GM12878 (cell line): ENCODE measurements around the gene ZNF783. TPM values are rescaled to one million over a fixed set of nuclear protein-coding genes. Genes with fewer than 3 reads are reported as not detected.
A peak's percentile ranks its signal among the peaks of the same experiment; 100 is the strongest.

Experiments used
- ASH2L ChIP-seq: fragments of 300-600, 200-600 bp; sonication (generic); IDR thresholded peaks from 2 replicates; pipeline ENCODE4 v1.6.1; 2017; ENCODE audit warnings: low read depth, mild to moderate bottlenecking, borderline replicate concordance
- BMI1 ChIP-seq: fragments of 450-650 bp; IDR thresholded peaks from 2 replicates; pipeline ENCODE4 v1.6.1; 2016; ENCODE audit warnings: mild to moderate bottlenecking, moderate library complexity, borderline replicate concordance
- CBX5 ChIP-seq: sonication (generic); IDR thresholded peaks from 2 replicates; pipeline ENCODE4 v1.6.1; 2016; ENCODE audit warnings: low read depth, moderate library complexity, mild to moderate bottlenecking, inconsistent platforms
- EED ChIP-seq: sonication (generic); IDR thresholded peaks from 2 replicates; pipeline ENCODE4 v1.6.1; 2016; ENCODE audit warnings: antibody characterized with exemption, low read depth
- GATAD2B ChIP-seq: fragments of 450-650 bp; conservative IDR thresholded peaks from 2 replicates; pipeline ENCODE4 v1.6.1; 2017; ENCODE audit warnings: low read depth, mild to moderate bottlenecking, moderate library complexity
- NR2F1 ChIP-seq: fragments of 450-650 bp; conservative IDR thresholded peaks from 2 replicates; pipeline ENCODE4 v1.6.1; 2017; ENCODE audit warnings: mild to moderate bottlenecking
- NRF1 ChIP-seq: conservative IDR thresholded peaks from 2 replicates; pipeline ENCODE4 v1.6.1; 2011; ENCODE audit warnings: mild to moderate bottlenecking, low read depth, low read length, improper control_type of control experiment
- PAX5 ChIP-seq: IDR thresholded peaks from 2 replicates; pipeline ENCODE4 v1.6.1; 2011; ENCODE audit warnings: low read depth, low read length, borderline replicate concordance
- SMAD5 ChIP-seq: IDR thresholded peaks from 2 replicates; pipeline ENCODE4 v1.6.1; 2016; ENCODE audit warnings: antibody characterized with exemption, low read depth
- STAT3 ChIP-seq: IDR thresholded peaks from 2 replicates; pipeline ENCODE4 v1.6.1; 2011; ENCODE audit warnings: low read depth, low read length, improper control_type of control experiment
- TAF1 ChIP-seq: IDR thresholded peaks from 2 replicates; pipeline ENCODE4 v1.6.1; 2011; ENCODE audit warnings: mild to moderate bottlenecking, low read depth, low read length, borderline replicate concordance
- USF1 ChIP-seq: IDR thresholded peaks from 2 replicates; pipeline ENCODE4 v1.6.1; 2011; ENCODE audit warnings: borderline replicate concordance, low read depth, mild to moderate bottlenecking, moderate library complexity, mixed read lengths, low read length; ENCODE audit not compliant: insufficient read depth; ENCODE audit errors: extremely low read length
- polyA plus RNA-seq, 11 experiments: library from polyadenylated mRNA; depleted of rRNA in 4 of 11; unstranded in 6 of 11; stranded (reverse) in 5 of 11; fragments of >200 nt; fragmentation: Nextera tagmentation in 4 of 11; fragmentation: Illumina TruSeq in 1 of 11; extraction: Ambion mirVana in 4 of 11; extraction: Trizol in 1 of 11; gene quantifications; 1 replicate in 1 of 11; 2 replicates in 10 of 11; pipeline versions ENCODE4 v1.2.1 to v1.2.3, GENCODE V29; 2011 to 2016; ENCODE audit warnings: inconsistent platforms in 2 of 11, missing spikeins in 2 of 11, low read depth in 1 of 11
- total RNA-seq, 4 experiments: library from RNA; depleted of rRNA in 3 of 4; stranded (reverse); fragments of >200 nt in 3 of 4; fragmentation: Illumina TruSeq in 1 of 4; extraction: Trizol in 1 of 4; gene quantifications; 2 replicates each; pipeline versions ENCODE4 v1.2.1 to v1.2.3, GENCODE V29; 2013 to 2021
- TF ChIP-seq, protein P1 (sequence below): IDR thresholded peaks from 2 replicates; pipeline ENCODE4 v1.6.1; 2012; ENCODE audit warnings: mild to moderate bottlenecking, low read depth, low read length
- TF ChIP-seq, protein P2 (sequence below): fragments of 450-650 bp; IDR thresholded peaks from 2 replicates; pipeline ENCODE4 v1.6.1; 2017; ENCODE audit warnings: low read depth, mild to moderate bottlenecking, moderate library complexity
- TF ChIP-seq, protein P3 (sequence below), 3 experiments: IDR thresholded peaks in 2 of 3; conservative IDR thresholded peaks in 1 of 3; 2 replicates each; pipeline ENCODE4 v1.5.1; 2011; ENCODE audit warnings: low read depth in 3 of 3, low read length in 3 of 3, mild to moderate bottlenecking in 3 of 3, control low read depth in 2 of 3, moderate library complexity in 2 of 3, inconsistent platforms in 1 of 3, mixed read lengths in 1 of 3; ENCODE audit not compliant: control insufficient read depth in 2 of 3, insufficient read depth in 1 of 3; ENCODE audit errors: extremely low read depth in 1 of 3

Gene ZNF783
- total and polyA plus RNA-seq, 10 of the 15 experiments (the other 5 are each of a cell fraction or from before 2014, with no cell fraction given), result 2.0 to 14.4 (median 6.4) TPM

DNA sequence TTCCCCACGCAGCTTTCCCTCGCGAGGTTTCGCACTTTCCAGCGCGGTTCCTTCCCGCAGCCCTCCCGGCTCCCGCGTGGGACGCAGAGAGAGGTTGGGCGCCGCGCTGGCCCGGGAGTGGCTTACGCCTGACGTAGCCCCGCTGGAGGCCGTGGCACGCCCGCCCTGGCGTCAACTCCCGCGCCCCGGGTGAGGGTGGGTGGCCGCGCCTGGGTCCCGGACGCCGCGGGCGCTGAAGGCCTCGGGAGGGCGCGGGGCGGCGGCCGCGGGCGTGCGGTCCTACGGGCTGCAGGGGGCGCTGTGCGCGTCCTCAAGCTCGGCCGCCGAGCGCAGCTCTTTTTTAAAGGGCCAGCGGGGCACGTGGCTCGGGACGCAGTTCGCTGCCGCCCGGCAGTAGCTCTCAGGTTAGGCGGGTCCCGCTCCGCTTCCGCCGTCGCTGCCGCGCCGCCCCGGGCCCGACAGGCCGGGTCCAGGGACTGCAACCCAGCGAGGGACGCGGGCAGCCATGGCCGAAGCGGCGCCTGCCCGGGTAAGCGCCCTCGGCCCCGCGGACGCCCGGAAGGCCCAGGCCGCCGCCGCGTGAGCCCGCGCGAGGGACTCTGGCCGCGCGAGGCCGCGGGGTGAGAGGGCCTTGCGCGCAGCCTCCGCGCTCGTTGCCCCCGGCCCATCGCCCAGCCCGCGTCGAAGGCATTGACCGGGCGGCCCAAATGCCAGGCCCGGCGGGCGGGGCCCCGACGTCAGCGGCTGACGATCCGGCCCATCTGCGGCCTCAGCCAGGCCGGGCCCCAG lies at the start of gene ZNF783 (continued):
- TF ChIP-seq SMAD5, result no peak
- TF ChIP-seq STAT3, result no peak
- no peak for TF ChIP-seq NRF1
- 0 out of 2 replicates have a peak, but pooled peaks have one; percentile 18 for TF ChIP-seq CBX5
- TF ChIP-seq ASH2L, result no peak
- TF ChIP-seq, protein P1, sequence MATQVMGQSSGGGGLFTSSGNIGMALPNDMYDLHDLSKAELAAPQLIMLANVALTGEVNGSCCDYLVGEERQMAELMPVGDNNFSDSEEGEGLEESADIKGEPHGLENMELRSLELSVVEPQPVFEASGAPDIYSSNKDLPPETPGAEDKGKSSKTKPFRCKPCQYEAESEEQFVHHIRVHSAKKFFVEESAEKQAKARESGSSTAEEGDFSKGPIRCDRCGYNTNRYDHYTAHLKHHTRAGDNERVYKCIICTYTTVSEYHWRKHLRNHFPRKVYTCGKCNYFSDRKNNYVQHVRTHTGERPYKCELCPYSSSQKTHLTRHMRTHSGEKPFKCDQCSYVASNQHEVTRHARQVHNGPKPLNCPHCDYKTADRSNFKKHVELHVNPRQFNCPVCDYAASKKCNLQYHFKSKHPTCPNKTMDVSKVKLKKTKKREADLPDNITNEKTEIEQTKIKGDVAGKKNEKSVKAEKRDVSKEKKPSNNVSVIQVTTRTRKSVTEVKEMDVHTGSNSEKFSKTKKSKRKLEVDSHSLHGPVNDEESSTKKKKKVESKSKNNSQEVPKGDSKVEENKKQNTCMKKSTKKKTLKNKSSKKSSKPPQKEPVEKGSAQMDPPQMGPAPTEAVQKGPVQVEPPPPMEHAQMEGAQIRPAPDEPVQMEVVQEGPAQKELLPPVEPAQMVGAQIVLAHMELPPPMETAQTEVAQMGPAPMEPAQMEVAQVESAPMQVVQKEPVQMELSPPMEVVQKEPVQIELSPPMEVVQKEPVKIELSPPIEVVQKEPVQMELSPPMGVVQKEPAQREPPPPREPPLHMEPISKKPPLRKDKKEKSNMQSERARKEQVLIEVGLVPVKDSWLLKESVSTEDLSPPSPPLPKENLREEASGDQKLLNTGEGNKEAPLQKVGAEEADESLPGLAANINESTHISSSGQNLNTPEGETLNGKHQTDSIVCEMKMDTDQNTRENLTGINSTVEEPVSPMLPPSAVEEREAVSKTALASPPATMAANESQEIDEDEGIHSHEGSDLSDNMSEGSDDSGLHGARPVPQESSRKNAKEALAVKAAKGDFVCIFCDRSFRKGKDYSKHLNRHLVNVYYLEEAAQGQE, result no peak
- TF ChIP-seq GATAD2B, result peak; percentile 82
- 0 out of 2 replicates have a peak, but pooled peaks have one; percentile 33 for TF ChIP-seq TAF1
- peak; percentile 78 for TF ChIP-seq NR2F1
- peak; percentile 37; the same call in 1 of the 2 replicates for TF ChIP-seq EED
- TF ChIP-seq, protein P2, sequence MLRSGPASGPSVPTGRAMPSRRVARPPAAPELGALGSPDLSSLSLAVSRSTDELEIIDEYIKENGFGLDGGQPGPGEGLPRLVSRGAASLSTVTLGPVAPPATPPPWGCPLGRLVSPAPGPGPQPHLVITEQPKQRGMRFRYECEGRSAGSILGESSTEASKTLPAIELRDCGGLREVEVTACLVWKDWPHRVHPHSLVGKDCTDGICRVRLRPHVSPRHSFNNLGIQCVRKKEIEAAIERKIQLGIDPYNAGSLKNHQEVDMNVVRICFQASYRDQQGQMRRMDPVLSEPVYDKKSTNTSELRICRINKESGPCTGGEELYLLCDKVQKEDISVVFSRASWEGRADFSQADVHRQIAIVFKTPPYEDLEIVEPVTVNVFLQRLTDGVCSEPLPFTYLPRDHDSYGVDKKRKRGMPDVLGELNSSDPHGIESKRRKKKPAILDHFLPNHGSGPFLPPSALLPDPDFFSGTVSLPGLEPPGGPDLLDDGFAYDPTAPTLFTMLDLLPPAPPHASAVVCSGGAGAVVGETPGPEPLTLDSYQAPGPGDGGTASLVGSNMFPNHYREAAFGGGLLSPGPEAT, result no peak
- TF ChIP-seq, protein P3, sequence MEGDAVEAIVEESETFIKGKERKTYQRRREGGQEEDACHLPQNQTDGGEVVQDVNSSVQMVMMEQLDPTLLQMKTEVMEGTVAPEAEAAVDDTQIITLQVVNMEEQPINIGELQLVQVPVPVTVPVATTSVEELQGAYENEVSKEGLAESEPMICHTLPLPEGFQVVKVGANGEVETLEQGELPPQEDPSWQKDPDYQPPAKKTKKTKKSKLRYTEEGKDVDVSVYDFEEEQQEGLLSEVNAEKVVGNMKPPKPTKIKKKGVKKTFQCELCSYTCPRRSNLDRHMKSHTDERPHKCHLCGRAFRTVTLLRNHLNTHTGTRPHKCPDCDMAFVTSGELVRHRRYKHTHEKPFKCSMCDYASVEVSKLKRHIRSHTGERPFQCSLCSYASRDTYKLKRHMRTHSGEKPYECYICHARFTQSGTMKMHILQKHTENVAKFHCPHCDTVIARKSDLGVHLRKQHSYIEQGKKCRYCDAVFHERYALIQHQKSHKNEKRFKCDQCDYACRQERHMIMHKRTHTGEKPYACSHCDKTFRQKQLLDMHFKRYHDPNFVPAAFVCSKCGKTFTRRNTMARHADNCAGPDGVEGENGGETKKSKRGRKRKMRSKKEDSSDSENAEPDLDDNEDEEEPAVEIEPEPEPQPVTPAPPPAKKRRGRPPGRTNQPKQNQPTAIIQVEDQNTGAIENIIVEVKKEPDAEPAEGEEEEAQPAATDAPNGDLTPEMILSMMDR (IDR thresholded peaks at IDR 0.05 in 2 of 3, conservative IDR thresholded peaks at IDR 0.05 in 1 of 3; ENCODE audit: control insufficient read depth in 2 of 3, extremely low read depth in 1 of 3, insufficient read depth in 1 of 3, low read depth in 3 of 3, low read length in 3 of 3), result peak; percentile 67 to 90 (median 71); a peak in 5 of 6 replicates
- no peak for TF ChIP-seq BMI1
- TF ChIP-seq PAX5, result no peak
- TF ChIP-seq USF1, result peak; percentile 83
